IPS-15b (cell line): ENCODE results near the gene FUT3.
"Not testable (repeated sequence)": the region's sequence is repeated elsewhere in the genome, so short reads cannot be mapped to it uniquely, and the experiment has no call there.

Experiments
- H3K27me3 ChIP-seq: one replicate; pipeline ENCODE4 v1.6.1; 2013; ENCODE audit warnings: low read length; ENCODE audit not compliant: control insufficient read depth, insufficient read depth
- H3K36me3 ChIP-seq: one replicate; pipeline ENCODE4 v1.6.1; 2013; ENCODE audit warnings: low read length; ENCODE audit not compliant: control insufficient read depth, insufficient read depth
- H3K4me1 ChIP-seq: one replicate; pipeline ENCODE4 v1.6.1; 2013; ENCODE audit warnings: mild to moderate bottlenecking, low read length; ENCODE audit not compliant: control insufficient read depth, insufficient read depth
- H3K4me3 ChIP-seq: one replicate; pipeline ENCODE4 v1.5.1; 2013; ENCODE audit warnings: low read depth, low read length
- H3K9ac ChIP-seq: one replicate; pipeline ENCODE4 v1.6.1; 2013; ENCODE audit warnings: low read depth, mild to moderate bottlenecking, low read length
- H3K9me3 ChIP-seq: one replicate; pipeline ENCODE4 v1.6.1; 2013; ENCODE audit warnings: mild to moderate bottlenecking, low read length; ENCODE audit not compliant: control insufficient read depth, insufficient read depth

The FUT3 gene

DNA sequence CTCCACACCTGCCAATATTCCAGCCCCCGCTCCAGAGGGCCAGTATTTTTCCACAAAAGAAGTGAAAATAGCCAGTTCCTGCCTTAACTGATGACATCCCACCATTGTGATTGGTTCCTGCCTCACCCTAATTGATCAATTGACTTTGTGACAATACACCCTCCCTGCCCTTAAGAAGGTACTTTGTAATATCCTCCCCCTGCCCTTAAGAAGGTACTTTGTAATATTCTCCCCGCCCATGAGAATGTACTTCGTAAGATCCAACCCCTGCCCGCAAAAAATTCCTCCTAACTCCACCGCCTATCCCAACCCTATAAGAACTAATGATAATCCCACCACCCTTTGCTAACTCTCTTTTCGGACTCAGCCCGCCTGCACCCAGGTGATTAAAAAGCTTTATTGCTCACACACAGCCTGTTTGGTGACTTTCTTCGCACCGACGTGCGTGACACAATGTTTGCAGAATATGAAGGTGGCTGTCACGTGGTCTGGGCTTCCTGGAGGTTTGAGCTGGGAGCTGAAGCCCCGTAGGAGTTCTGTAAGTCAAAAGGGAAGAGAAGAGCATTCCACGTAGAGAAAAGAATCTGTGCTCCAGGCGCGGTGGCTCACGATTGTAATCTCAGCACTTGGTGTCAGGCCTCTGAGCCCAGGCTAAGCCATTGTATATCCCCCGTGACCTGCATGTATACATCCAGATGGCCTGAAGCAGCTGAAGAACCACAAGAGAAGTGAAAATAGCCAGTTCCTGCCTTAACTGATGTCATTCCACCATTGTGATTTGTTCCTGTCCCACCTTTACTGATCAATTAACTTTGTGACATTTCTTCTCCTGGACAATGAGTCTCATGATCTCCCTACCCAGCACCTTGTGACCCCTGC is 6.2 kb upstream of the FUT3 start:
- H3K9me3 ChIP-seq, result no peaks in the 10 kb centered on the region
- no peaks in the 10 kb centered on the region for H3K27me3 ChIP-seq
- no peak overlapping the region for H3K4me3 ChIP-seq
- H3K36me3 ChIP-seq, result no peaks in the 10 kb centered on the region
- no peak overlapping the region for H3K9ac ChIP-seq
- H3K4me1 ChIP-seq, result no peaks in the 10 kb centered on the region

- not testable (repeated sequence) for H3K36me3 ChIP-seq, H3K9me3 ChIP-seq, H3K4me1 ChIP-seq, H3K27me3 ChIP-seq, H3K4me3 ChIP-seq, H3K9ac ChIP-seq
Observed at GRCh38 chr19:5855151-5855550, 3.9 kb upstream of the FUT3 start.

- H3K27me3 ChIP-seq, H3K4me3 ChIP-seq, H3K36me3 ChIP-seq, H3K4me1 ChIP-seq, H3K9ac ChIP-seq, H3K9me3 ChIP-seq: not testable (repeated sequence)
Observed at GRCh38 chr19:5854121-5854520, 2.9 kb upstream of the FUT3 start.

DNA sequence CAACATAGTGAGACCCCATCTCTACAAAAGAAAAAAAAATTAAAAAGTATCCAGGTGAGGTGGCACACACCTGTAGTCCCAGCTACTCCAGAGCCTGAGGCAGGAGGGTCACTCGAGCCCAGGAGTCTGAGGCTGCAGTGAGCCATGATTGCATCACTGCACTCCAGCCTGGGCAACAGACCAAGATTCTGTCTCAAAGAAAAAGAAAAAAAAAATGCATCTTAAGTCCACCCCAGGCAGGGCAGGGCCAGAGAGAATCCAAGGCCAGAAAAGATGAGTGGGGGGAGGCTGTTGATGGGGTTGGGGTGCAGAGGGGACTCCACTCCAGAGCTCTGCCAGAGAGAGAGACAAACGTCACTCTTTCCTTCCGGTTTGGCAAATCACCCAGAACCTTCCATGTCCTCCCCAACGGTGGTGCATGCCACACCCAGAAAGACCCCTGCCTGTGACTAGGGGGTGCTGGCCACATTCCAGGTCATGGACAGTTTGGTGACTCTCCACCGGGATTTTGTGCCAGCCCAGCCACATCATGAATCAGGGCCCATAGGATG is 431 bp downstream of the FUT3 start:
- Histone ChIP-seq H3K36me3 (no peaks in the 10 kb centered on the region), H3K27me3 (no peaks in the 10 kb centered on the region), H3K9me3 (no peaks in the 10 kb centered on the region), H3K4me3 (no peak overlapping the region), H3K4me1 (no peaks in the 10 kb centered on the region), H3K9ac (no peak overlapping the region)

DNA sequence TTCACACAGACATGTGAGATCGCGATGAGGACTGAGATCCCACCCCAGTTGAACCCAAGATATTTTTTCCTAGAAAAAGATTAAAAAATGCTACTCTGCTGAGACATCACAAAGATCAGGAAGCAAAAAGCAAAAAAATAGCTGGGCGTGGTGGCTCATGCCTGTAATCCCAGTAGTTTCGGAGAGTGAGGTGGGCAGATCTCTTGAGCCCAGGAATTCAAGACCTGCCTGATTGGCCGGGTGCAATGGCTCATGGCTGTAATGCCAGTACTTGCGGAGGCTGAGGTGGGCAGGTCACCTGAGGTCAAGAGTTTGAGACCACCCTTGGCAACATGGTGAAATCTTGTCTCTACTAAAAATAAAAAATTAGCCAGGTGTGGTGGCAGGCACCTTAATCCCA is 1.1 kb downstream of the FUT3 start:
- Histone ChIP-seq H3K9ac (no peak overlapping the region), H3K9me3 (no peaks in the 10 kb centered on the region), H3K4me3 (no peak overlapping the region), H3K36me3 (no peaks in the 10 kb centered on the region), H3K27me3 (no peaks in the 10 kb centered on the region), H3K4me1 (no peaks in the 10 kb centered on the region)

DNA sequence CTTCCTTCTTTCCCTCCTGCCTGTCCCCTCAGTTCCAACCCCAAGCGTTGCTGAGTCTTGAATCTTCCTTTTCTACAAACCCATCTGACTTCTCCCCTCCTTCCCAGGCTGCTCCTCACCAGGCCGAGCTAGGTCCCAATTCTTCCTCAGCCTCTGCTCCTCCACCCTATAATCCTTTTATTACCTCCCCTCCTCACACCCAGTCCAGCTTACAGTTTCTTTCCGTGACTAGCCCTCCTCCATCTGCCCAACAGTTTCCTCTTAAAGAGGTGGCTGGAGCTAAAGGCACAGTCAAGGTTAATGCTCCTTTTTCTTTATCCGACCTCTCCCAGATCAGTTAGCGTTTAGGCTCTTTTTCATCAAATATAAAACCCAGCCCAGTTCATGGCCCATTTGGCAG is 2.6 kb downstream of the FUT3 start:
- not testable (repeated sequence) for H3K9ac ChIP-seq, H3K4me1 ChIP-seq, H3K4me3 ChIP-seq, H3K36me3 ChIP-seq, H3K27me3 ChIP-seq, H3K9me3 ChIP-seq

GRCh38 chr19:5847846-5848245 is 3.4 kb downstream of the FUT3 start:
- H3K4me3 ChIP-seq, H3K9me3 ChIP-seq, H3K9ac ChIP-seq, H3K4me1 ChIP-seq, H3K27me3 ChIP-seq, H3K36me3 ChIP-seq: not testable (repeated sequence)

DNA sequence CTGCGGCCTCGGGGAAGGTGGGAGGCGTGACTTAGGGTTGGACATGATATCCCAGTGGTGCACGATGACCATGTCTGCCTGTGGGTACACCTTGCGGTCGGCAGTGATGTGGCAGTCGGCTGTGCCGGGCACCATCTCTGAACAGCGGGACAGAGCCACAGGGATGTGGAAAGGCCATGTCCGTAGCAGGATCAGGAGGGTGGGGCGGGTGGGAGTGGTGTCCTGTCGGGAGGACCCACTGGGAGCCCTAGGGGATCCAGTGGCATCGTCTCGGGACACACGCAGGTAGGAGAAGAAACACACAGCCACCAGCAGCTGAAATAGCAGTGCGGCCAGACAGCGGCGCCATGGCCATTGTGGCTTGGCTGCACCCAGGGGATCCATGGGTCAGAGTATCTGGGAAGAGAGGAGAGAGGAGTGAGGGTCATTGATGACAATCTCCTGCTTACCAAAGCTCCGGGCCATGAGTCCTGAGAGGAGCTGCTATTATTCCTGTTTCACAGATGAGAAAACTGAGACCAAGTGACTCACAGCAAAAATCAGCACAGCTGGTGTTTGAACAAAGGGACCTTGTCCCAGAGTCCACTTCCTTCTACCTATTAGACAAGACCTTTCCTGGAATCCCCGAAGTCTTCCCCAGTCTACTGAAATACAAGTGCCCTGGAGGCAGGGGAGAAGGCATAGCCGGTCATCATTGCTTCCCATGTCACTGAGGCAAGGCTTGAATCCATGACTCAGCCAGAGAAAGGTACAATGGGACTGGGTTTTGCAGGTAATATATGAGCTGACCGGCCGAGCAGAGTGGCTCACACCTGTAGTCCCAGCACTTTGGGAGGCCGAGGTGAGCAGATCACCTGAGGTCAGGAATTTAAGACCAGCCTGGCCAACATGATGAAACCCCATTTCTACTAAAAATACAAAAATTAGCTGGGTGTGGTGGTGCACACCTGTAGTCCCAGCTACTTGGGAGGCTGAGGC is 6.5 kb downstream of the FUT3 start:
- H3K9me3 ChIP-seq, result no peaks in the 10 kb centered on the region
- H3K4me1 ChIP-seq, result no peaks in the 10 kb centered on the region
- no peak overlapping the region for H3K4me3 ChIP-seq
- no peaks in the 10 kb centered on the region for H3K36me3 ChIP-seq
- no peak overlapping the region for H3K9ac ChIP-seq
- H3K27me3 ChIP-seq, result no peaks in the 10 kb centered on the region

DNA sequence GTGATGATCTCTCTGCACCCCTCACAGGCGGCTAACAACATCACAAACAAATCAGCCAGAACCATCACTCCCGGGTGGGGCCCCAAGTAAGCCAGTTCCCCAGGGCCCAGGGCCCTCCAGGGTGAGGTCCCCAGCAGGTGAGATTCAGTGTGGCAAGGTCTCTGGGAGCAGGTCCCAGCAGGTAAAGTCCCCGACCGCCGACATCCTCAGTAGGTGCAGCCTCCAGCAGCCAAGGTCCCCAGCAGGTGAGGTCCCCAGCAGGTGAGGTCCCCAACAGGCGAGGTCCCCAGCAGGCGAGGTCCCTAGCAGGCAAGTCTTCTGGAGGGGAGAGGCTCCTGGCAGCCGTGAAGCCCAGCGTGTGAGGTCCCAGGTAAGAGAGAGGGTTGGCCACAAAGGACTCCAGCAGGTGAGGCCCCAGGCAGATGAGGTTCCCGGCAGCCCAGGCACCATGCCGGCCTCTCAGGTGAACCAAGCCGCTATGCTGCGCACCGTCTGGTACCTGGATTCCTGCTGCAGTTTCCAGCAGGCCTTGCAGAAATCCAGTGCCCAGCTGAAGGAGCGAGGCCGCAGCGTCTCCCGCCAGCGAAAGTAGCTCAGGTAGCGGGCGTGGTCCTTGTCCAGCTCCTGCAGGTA is 7.8 kb downstream of the FUT3 start:
- Histone ChIP-seq H3K4me1 (no peaks in the 10 kb centered on the region), H3K27me3 (no peaks in the 10 kb centered on the region)

DNA sequence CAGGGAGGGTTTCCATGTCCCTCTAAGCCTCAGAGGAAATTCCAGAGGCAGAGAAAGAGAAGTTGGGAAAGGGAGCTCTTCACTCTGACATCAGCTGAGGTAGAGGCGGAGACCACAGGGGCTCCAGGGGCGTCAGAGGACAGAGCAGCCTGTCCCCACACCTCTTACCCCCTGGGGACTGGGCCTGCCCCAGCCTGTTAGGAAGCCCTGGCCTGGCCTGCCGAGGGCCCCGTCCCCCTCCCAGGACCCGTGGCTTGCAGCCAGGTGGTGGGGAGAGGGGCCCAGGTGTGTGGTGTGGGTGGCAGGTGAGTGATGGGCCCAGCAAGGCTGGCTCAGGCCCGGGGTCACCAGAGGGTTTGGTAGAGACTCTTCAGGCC is 9.5 kb downstream of the FUT3 start:
- H3K9me3 ChIP-seq, result not testable (repeated sequence)

More for the DNA sequence above, 7.8 kb downstream of the FUT3 start:
- H3K9ac ChIP-seq, result no peak overlapping the region
- H3K9me3 ChIP-seq, result no peaks in the 10 kb centered on the region
- H3K4me3 ChIP-seq, result no peak overlapping the region
- H3K36me3 ChIP-seq, result no peaks in the 10 kb centered on the region

GRCh38 chr19:5839065-5840017 is 11.9 kb downstream of the FUT3 start, which contains the start of gene FUT6:
FUT6 (minus strand) TSS chr19:5839702; CDS start chr19:5832567, 7,135 bp downstream.
- Histone ChIP-seq H3K36me3 (no peaks in the 10 kb centered on the region), H3K9me3 (no peaks in the 10 kb centered on the region), H3K4me1 (no peaks in the 10 kb centered on the region), H3K27me3 (no peaks in the 10 kb centered on the region), H3K9ac (no peak within 1 kb of the TSS), H3K4me3 (no peak within 1 kb of the TSS)

More for the DNA sequence above, 9.5 kb downstream of the FUT3 start:
- not testable (repeated sequence) for H3K36me3 ChIP-seq, H3K4me1 ChIP-seq, H3K27me3 ChIP-seq, H3K9ac ChIP-seq, H3K4me3 ChIP-seq
